Liver (tissue), 9 donors: ENCODE measurements around the gene CCDC102A. TPM values are rescaled to one million over a fixed set of nuclear protein-coding genes. Genes with fewer than 3 reads are reported as not detected.
A peak's percentile ranks its signal among the peaks of the same experiment; 100 is the strongest.

Experiments
- DNase-seq: peaks from one replicate; pipeline ENCODE4 v3.0.0-alpha.2; 2017; ENCODE audit warnings: low spot score
- H3K27ac ChIP-seq, 2 donors: one replicate each; pipeline ENCODE4 v1.7.0; 2013; ENCODE audit warnings: inconsistent platforms in 2 of 2, low read length in 2 of 2, control low read depth in 1 of 2, low read depth in 1 of 2, mild to moderate bottlenecking in 1 of 2
- H3K27me3 ChIP-seq, 4 donors: one replicate each; pipeline versions ENCODE4 v1.6.1 to v1.7.0; 2013; ENCODE audit warnings: low read length in 3 of 4, inconsistent platforms in 1 of 4, mild to moderate bottlenecking in 1 of 4, moderate library complexity in 1 of 4; ENCODE audit not compliant: control insufficient read depth in 4 of 4, insufficient read depth in 4 of 4
- H3K36me3 ChIP-seq, 4 donors: one replicate each; pipeline versions ENCODE4 v1.6.1 to v1.7.0; 2013; ENCODE audit warnings: low read length in 3 of 4, mild to moderate bottlenecking in 3 of 4, low read depth in 1 of 4, moderate library complexity in 1 of 4; ENCODE audit not compliant: control insufficient read depth in 4 of 4, insufficient read depth in 3 of 4
- H3K4me1 ChIP-seq, 4 donors: one replicate each; pipeline versions ENCODE4 v1.6.1 to v1.7.0; 2013; ENCODE audit warnings: low read length in 3 of 4, mild to moderate bottlenecking in 3 of 4, moderate library complexity in 1 of 4; ENCODE audit not compliant: control insufficient read depth in 4 of 4, insufficient read depth in 4 of 4
- H3K4me3 ChIP-seq, 3 donors: one replicate each; pipeline versions ENCODE4 v1.6.1 to v1.7.0; 2013; ENCODE audit warnings: low read length in 3 of 3, control low read depth in 1 of 3, low read depth in 1 of 3, mild to moderate bottlenecking in 1 of 3
- H3K9ac ChIP-seq, 2 donors: one replicate each; pipeline ENCODE4 v1.7.0; 2013; ENCODE audit warnings: low read length in 2 of 2, mild to moderate bottlenecking in 2 of 2, moderate library complexity in 2 of 2, control low read depth in 1 of 2, low read depth in 1 of 2
- H3K9me3 ChIP-seq, 4 donors: one replicate each; pipeline versions ENCODE4 v1.6.1 to v1.7.0; 2013; ENCODE audit warnings: low read length in 3 of 4; ENCODE audit not compliant: control insufficient read depth in 4 of 4
- ATF3 ChIP-seq: IDR thresholded peaks from 2 replicates; pipeline ENCODE4 v1.6.1; 2016; ENCODE audit warnings: antibody characterized with exemption
- EGR1 ChIP-seq, 2 donors: IDR thresholded peaks; 2 replicates each; pipeline ENCODE4 v1.6.1; 2016 to 2018; ENCODE audit warnings: antibody characterized with exemption in 2 of 2, low read depth in 2 of 2
- FOXA1 ChIP-seq: IDR thresholded peaks from 2 replicates; pipeline ENCODE4 v1.6.1; 2016; ENCODE audit warnings: antibody characterized with exemption
- FOXA2 ChIP-seq: IDR thresholded peaks from 2 replicates; pipeline ENCODE4 v1.6.1; 2016; ENCODE audit warnings: antibody characterized with exemption
- GABPA ChIP-seq, 2 donors: IDR thresholded peaks in 1 of 2; conservative IDR thresholded peaks in 1 of 2; 2 replicates each; pipeline ENCODE4 v1.6.1; 2016; ENCODE audit warnings: antibody characterized with exemption in 2 of 2, mild to moderate bottlenecking in 1 of 2, moderate library complexity in 1 of 2
- HNF4A ChIP-seq, 2 donors: conservative IDR thresholded peaks; 2 replicates each; pipeline ENCODE4 v1.6.1; 2016; ENCODE audit warnings: antibody characterized with exemption in 2 of 2, mild to moderate bottlenecking in 2 of 2
- JUND ChIP-seq, 2 donors: IDR thresholded peaks; 2 replicates each; pipeline ENCODE4 v1.6.1; 2016; ENCODE audit warnings: antibody characterized with exemption in 2 of 2
- MAX ChIP-seq: IDR thresholded peaks from 2 replicates; pipeline ENCODE4 v1.6.1; 2016; ENCODE audit warnings: antibody characterized with exemption
- RAD21 ChIP-seq, 2 donors: IDR thresholded peaks; 2 replicates each; pipeline ENCODE4 v1.6.1; 2016; ENCODE audit warnings: antibody characterized with exemption in 2 of 2, mild to moderate bottlenecking in 2 of 2
- RXRA ChIP-seq, 2 donors: IDR thresholded peaks; 2 replicates each; pipeline ENCODE4 v1.6.1; 2017 to 2018; ENCODE audit warnings: antibody characterized with exemption in 2 of 2, mild to moderate bottlenecking in 1 of 2
- SP1 ChIP-seq: IDR thresholded peaks from 2 replicates; pipeline ENCODE4 v1.6.1; 2018; ENCODE audit warnings: antibody characterized with exemption, mild to moderate bottlenecking
- TAF1 ChIP-seq: conservative IDR thresholded peaks from 2 replicates; pipeline ENCODE4 v1.6.1; 2016; ENCODE audit warnings: antibody characterized with exemption, mild to moderate bottlenecking
- YY1 ChIP-seq: IDR thresholded peaks from 2 replicates; pipeline ENCODE4 v1.6.1; 2016; ENCODE audit warnings: antibody characterized with exemption, mild to moderate bottlenecking
- ZBTB33 ChIP-seq: IDR thresholded peaks from 2 replicates; pipeline ENCODE4 v1.6.1; 2016; ENCODE audit warnings: antibody characterized with exemption
- WGBS: extraction: QIAGEN DNeasy Blood & Tissue Kit; methylation state at CpG from one replicate; pipeline ENCODE4 v1.1.7; 2013; 5-methylcytosine and 5-hydroxymethylcytosine counted together
- polyA plus RNA-seq, 2 donors: library from polyadenylated mRNA; stranded (reverse) in 1 of 2; unstranded in 1 of 2; fragments of 200-250 nt in 1 of 2; fragments of >200 nt in 1 of 2; fragmentation: Nextera tagmentation in 1 of 2; extraction: Ambion mirVana in 1 of 2; gene quantifications; one replicate each; pipeline versions ENCODE4 v1.2.1 to v1.2.3, GENCODE V29; 2013 to 2015
- total RNA-seq, 2 donors: library from RNA; depleted of rRNA; stranded (reverse); fragments of >200 nt; gene quantifications; one replicate each; pipeline ENCODE4 v1.2.3, GENCODE V29; 2014
- donor health status: healthy.
- donor health status: healthy.
- donor health status: healthy.
- donor health status: healthy.
- donor health status: healthy.

Gene CCDC102A
- total and polyA plus RNA-seq, 4 donors: 0.36 to 2.6 (median 1.7) TPM

GRCh38 chr16:57537581-57538234, 1.3 kb upstream of the CCDC102A start:
- Histone ChIP-seq H3K4me3 (no peak overlapping the region), H3K9ac (no peak overlapping the region), H3K27me3 (no peaks in the 10 kb centered on the region), H3K4me1 (peaks cover 0 to 5% (median 2%) of the 10 kb centered on the region in 4 donors), H3K9me3 (no peaks in the 10 kb centered on the region), H3K27ac (no peak overlapping the region), H3K36me3 (no peaks in the 10 kb centered on the region)
- WGBS: 63% methylated on average over 10 of the region's 10 CpGs
- TF ChIP-seq RAD21 (IDR thresholded peaks at IDR 0.05) (no peak), FOXA1 (no peak), ZBTB33 (no peak), JUND (IDR thresholded peaks at IDR 0.05) (no peak), TAF1 (no peak), FOXA2 (no peak)
- DNase-seq: no peak

- DNase-seq: no peak
- Histone ChIP-seq H3K27me3 (no peaks in the 10 kb centered on the region), H3K27ac (no peak overlapping the region), H3K36me3 (no peaks in the 10 kb centered on the region), H3K9ac (no peak overlapping the region), H3K9me3 (no peaks in the 10 kb centered on the region), H3K4me3 (peak overlapping the region in 1 of 3 donors; percentile 80), H3K4me1 (peaks cover 0 to 5% (median 2%) of the 10 kb centered on the region in 4 donors)
- TF ChIP-seq ATF3 (no peak), RAD21 (IDR thresholded peaks at IDR 0.05) (no peak), ZBTB33 (no peak), FOXA2 (no peak), YY1 (no peak), EGR1 (IDR thresholded peaks at IDR 0.05; ENCODE audit: low read depth in 2 of 2) (no peak), RXRA (IDR thresholded peaks at IDR 0.05) (no peak), SP1 (no peak), HNF4A (conservative IDR thresholded peaks at IDR 0.05) (no peak), GABPA (IDR thresholded peaks at IDR 0.05 in 1 of 2, conservative IDR thresholded peaks at IDR 0.05 in 1 of 2) (no peak), MAX (no peak)
- WGBS: 43% methylated on average over 8 of the region's 8 CpGs
These were observed 779 bp upstream of the CCDC102A start for GRCh38 chr16:57537194-57537505.
